MG63 (cell line): ENCODE results near the gene RAMP1. TPM values are rescaled to one million over a fixed set of nuclear protein-coding genes. Genes with fewer than 3 reads are reported as not detected.

Experiments
- DNase-seq: peaks from one replicate; pipeline ENCODE4 v3.0.0-alpha.2; 2020
- H3K27me3 ChIP-seq: fragments of 250-450 bp; sonication (Bioruptor Pico); 2 replicates; pipeline ENCODE4 v1.5.1; 2020; ENCODE audit warnings: mild to moderate bottlenecking, moderate library complexity
- H3K36me3 ChIP-seq: fragments of 250-450 bp; sonication (Bioruptor Pico); 2 replicates; pipeline ENCODE4 v1.5.1; 2020; ENCODE audit warnings: mild to moderate bottlenecking, moderate library complexity
- H3K4me3 ChIP-seq: fragments of 250-450 bp; sonication (Bioruptor Pico); 2 replicates; pipeline ENCODE4 v1.5.1; 2020; ENCODE audit warnings: mild to moderate bottlenecking, moderate library complexity
- H3K9me3 ChIP-seq: fragments of 250-450 bp; sonication (Bioruptor Pico); 2 replicates; pipeline ENCODE4 v1.5.1; 2020; ENCODE audit warnings: mild to moderate bottlenecking, moderate library complexity
- total RNA-seq: library from RNA; depleted of rRNA; stranded (reverse); fragments of >200 nt; shearing (Covaris generic); gene quantifications from 2 replicates; pipeline ENCODE4 v1.2.3, GENCODE V29; 2014; ENCODE audit warnings: low replicate concordance

RAMP1 gene
- total RNA-seq, 1 experiment from 2014 or later: 192 TPM

- no peaks in the 10 kb centered on the region for H3K9me3 ChIP-seq
- DNase-seq: no peak
- no peak overlapping the region for H3K4me3 ChIP-seq
- H3K36me3 ChIP-seq: peaks cover 70% of the 10 kb centered on the region
- no peaks in the 10 kb centered on the region for H3K27me3 ChIP-seq
Observed at GRCh38 chr2:237882510-237883481, 23.4 kb downstream of the RAMP1 start.

- Histone ChIP-seq H3K27me3 (no peaks in the 10 kb centered on the region), H3K9me3 (no peaks in the 10 kb centered on the region), H3K36me3 (peaks cover 62% of the 10 kb centered on the region), H3K4me3 (no peak overlapping the region)
- DNase-seq: no peak
Observed at GRCh38 chr2:237883951-237884446, 24.6 kb downstream of the RAMP1 start.

- no peak for DNase-seq
- Histone ChIP-seq H3K27me3 (no peaks in the 10 kb centered on the region), H3K36me3 (peaks cover 63% of the 10 kb centered on the region), H3K9me3 (no peaks in the 10 kb centered on the region), H3K4me3 (no peak overlapping the region)
Observed at GRCh38 chr2:237884681-237885080, 25.3 kb downstream of the RAMP1 start.

- peaks cover 60% of the 10 kb centered on the region for H3K36me3 ChIP-seq
- no peaks in the 10 kb centered on the region for H3K27me3 ChIP-seq
- H3K9me3 ChIP-seq: no peaks in the 10 kb centered on the region
- DNase-seq: no peak
- no peak overlapping the region for H3K4me3 ChIP-seq
Observed at GRCh38 chr2:237885111-237885930, 25.9 kb downstream of the RAMP1 start.

- DNase-seq: no peak
- peaks cover 58% of the 10 kb centered on the region for H3K36me3 ChIP-seq
- H3K9me3 ChIP-seq: no peaks in the 10 kb centered on the region
- no peaks in the 10 kb centered on the region for H3K27me3 ChIP-seq
- H3K4me3 ChIP-seq: no peak overlapping the region
Observed at GRCh38 chr2:237885931-237886684, 26.7 kb downstream of the RAMP1 start.

- peaks cover 51% of the 10 kb centered on the region for H3K36me3 ChIP-seq
- no peak overlapping the region for H3K4me3 ChIP-seq
- no peaks in the 10 kb centered on the region for H3K9me3 ChIP-seq
- DNase-seq: no peak
- no peaks in the 10 kb centered on the region for H3K27me3 ChIP-seq
Observed at GRCh38 chr2:237886685-237887481, 27.5 kb downstream of the RAMP1 start.

- Histone ChIP-seq H3K4me3 (no peak overlapping the region), H3K27me3 (no peaks in the 10 kb centered on the region), H3K36me3 (peaks cover 44% of the 10 kb centered on the region), H3K9me3 (no peaks in the 10 kb centered on the region)
- DNase-seq: no peak
Observed at GRCh38 chr2:237888389-237888788, 29.0 kb downstream of the RAMP1 start.

DNA sequence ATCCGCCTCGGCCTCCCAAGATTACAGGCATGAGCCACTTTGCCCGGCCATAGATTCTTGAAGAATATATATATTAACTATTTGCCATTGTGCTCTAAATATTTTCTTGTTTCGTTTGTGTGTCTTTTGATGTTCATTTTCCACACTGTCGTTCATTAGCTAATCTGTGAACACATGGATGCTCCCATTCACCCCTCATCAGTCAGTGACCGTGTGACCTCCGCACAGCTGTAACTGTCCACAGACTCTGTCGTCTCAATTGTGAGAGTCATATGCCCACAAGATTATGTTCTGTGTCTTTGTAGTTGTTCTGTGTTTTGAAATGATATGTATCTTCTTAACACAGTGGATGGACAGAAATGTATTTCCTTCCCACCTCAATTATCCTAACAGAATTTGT lies 29.6 kb downstream of the RAMP1 start:
- Histone ChIP-seq H3K9me3 (no peaks in the 10 kb centered on the region), H3K4me3 (no peak overlapping the region), H3K27me3 (no peaks in the 10 kb centered on the region), H3K36me3 (peaks cover 42% of the 10 kb centered on the region)
- no peak for DNase-seq

DNA sequence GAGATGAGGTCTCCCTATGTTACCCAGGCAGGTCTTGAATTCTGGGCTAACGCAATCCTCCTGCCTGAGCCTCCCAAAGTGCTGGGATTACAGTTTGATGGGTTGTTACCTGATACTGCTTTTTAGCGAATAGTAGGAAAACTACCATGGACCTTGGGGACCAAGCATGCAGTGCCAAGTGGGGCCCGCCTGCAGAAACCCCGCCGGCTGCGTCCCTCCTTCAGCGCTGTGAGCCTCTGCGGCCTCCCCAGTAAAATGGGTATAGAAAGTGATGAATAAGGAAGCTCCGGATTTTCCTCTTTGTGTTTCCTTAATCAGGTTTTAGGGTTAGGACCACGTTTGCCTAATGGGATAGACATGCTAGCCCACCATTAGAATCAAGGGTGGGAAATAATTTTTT lies 30.4 kb downstream of the RAMP1 start:
- Histone ChIP-seq H3K27me3 (no peaks in the 10 kb centered on the region), H3K9me3 (no peaks in the 10 kb centered on the region), H3K4me3 (no peak overlapping the region), H3K36me3 (peaks cover 35% of the 10 kb centered on the region)
- DNase-seq: no peak

- Histone ChIP-seq H3K27me3 (no peaks in the 10 kb centered on the region), H3K4me3 (no peak overlapping the region), H3K36me3 (peaks cover 35% of the 10 kb centered on the region), H3K9me3 (no peaks in the 10 kb centered on the region)
- DNase-seq: no peak
Observed at GRCh38 chr2:237892478-237892877, 33.1 kb downstream of the RAMP1 start.

DNA sequence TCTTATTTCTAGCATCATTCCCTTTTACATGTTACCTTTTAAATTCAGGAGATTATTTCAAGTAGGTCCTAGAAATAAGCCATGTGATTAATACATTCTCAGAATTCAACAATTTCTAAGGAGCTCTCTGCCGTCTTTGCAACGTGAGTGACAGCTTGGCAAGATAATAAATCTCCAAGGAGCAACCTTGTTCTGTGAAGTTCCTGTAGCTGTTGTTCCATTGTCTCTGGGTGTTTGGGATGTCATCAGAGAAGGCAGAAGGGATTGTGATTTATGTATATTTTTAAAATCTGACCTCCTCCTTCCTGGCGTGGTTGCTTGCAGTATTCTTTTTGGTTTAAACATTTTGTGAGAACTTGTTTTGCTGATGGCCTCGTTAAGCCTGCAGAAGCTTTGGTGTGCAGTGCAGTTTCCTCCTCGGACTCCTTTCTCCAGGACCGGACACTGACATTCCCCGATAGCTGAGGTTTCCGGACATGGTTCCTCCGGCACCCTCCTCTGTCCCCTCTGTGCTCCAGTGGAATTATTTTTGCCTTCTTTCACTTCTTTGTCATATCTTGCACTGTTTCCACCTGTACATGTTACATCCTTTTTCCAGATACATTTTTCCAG lies 33.7 kb downstream of the RAMP1 start:
- H3K4me3 ChIP-seq: no peak overlapping the region
- DNase-seq: no peak
- H3K36me3 ChIP-seq: peaks cover 35% of the 10 kb centered on the region
- H3K9me3 ChIP-seq: no peaks in the 10 kb centered on the region
- no peaks in the 10 kb centered on the region for H3K27me3 ChIP-seq

GRCh38 chr2:237894396-237894979 lies 35.1 kb downstream of the RAMP1 start:
- no peak overlapping the region for H3K4me3 ChIP-seq
- DNase-seq: no peak
- H3K36me3 ChIP-seq: peaks cover 31% of the 10 kb centered on the region
- H3K9me3 ChIP-seq: no peaks in the 10 kb centered on the region
- no peaks in the 10 kb centered on the region for H3K27me3 ChIP-seq

DNA sequence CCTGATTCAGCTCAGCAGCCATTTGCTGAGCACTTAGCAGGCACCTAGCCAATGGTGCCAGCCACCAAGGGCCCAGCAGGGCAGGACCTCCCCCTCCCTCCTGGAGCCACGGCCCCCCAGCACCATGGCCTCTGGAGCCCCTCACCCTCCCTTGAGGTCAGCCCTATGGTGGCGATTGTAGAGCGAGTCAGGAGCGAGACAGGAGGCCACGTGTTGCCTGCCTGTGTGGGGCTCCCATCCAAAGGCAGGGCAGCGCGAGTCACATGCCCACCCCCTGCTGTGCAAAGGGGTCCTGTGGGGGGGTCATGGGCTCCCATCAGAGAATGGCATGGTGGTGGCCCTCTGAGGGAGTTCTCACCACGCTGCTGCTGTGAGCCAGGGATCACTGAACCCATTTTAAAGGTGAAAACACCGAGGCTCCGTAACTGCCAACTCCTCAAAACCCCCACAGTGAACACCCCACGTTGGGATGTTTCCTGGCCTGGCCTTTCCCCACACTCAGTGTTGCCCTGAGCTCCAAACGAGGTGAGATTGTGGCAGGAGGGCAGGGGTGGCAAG lies 35.6 kb downstream of the RAMP1 start:
- no peak overlapping the region for H3K4me3 ChIP-seq
- no peaks in the 10 kb centered on the region for H3K9me3 ChIP-seq
- peaks cover 34% of the 10 kb centered on the region for H3K36me3 ChIP-seq
- H3K27me3 ChIP-seq: no peaks in the 10 kb centered on the region
- no peak for DNase-seq

DNA sequence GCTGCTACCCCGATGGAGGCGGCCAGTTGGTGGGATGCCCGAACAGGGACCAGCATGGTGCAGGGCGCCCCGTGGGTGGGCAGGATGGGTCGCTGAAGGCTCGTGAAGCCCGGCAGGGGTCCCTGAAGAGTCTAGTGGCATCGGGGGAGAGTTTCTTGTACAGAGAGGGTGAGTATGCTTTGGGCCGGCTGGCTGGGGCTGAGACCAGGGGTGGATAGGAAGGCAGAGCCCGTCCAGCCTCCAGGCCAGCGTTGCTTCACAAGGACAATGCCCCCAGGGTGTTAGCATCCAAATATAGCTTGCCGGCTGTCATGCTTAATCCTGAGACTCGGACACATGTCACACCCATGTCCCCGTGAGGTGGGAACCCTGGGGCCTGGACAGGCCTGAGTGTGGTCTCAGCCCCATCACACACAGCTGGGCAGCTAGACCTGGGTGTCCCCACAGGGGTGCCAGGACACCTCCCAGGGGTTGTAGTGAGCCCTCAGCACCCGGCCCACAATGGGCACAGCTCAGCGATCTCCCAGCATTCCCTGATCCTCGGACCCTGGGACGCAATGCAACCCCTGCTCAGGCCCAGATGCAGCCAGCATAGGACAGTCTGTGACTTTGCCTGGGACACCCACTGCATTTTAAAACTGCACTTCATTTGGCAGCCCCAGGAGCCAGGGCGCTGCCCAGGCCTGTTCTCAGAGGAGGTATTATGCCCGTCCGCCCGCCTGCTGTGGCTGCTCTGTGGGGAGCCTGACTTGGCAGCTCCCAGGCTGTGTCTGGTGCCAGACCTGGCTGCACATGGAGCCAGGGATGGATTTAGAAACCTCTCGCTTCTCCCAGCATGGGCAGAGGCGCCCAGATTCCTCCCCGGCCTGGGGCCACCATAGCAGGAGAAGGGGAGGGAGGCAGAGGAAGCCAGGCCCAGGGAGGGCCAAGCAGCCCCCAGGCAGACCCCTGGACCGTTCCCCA lies 36.4 kb downstream of the RAMP1 start:
- peak; percentile 96 for DNase-seq
- Histone ChIP-seq H3K9me3 (no peaks in the 10 kb centered on the region), H3K36me3 (peaks cover 34% of the 10 kb centered on the region)

More for the DNA sequence above, 36.4 kb downstream of the RAMP1 start:
- Histone ChIP-seq H3K4me3 (no peak overlapping the region), H3K27me3 (no peaks in the 10 kb centered on the region)
